ENCODE measurements around the gene CSNK1D.

CSNK1D gene

GRCh38 chr17:82240506-82241182, 32.9 kb downstream of the CSNK1D start:
- no peak for DNase-seq (ENCODE audit: low read depth, low spot score)

- DNase-seq (ENCODE audit: low read depth, low spot score), result no peak
These were observed 33.5 kb downstream of the CSNK1D start for GRCh38 chr17:82239926-82240505.

- DNase-seq (ENCODE audit: low read depth, low spot score), result no peak
These were observed 34.0 kb downstream of the CSNK1D start for GRCh38 chr17:82239401-82239925.

GRCh38 chr17:82238472-82239201, 34.9 kb downstream of the CSNK1D start:
- peak; percentile 53 for DNase-seq (ENCODE audit: low read depth, low spot score)

GRCh38 chr17:82237746-82238471, 35.6 kb downstream of the CSNK1D start:
- DNase-seq (ENCODE audit: low read depth, low spot score), result no peak

- DNase-seq (ENCODE audit: low read depth, low spot score), result no peak
These were observed 36.3 kb downstream of the CSNK1D start for GRCh38 chr17:82237083-82237745.

- DNase-seq (ENCODE audit: low read depth, low spot score), result no peak
These were observed 37.1 kb downstream of the CSNK1D start for GRCh38 chr17:82236142-82236971.

- no peak for DNase-seq (ENCODE audit: low read depth, low spot score)
These were observed 37.7 kb downstream of the CSNK1D start for GRCh38 chr17:82235775-82236141.

- DNase-seq (ENCODE audit: low read depth, low spot score), result no peak
These were observed 38.3 kb downstream of the CSNK1D start for GRCh38 chr17:82235056-82235774.

- DNase-seq (ENCODE audit: low read depth, low spot score), result no peak
These were observed 39.1 kb downstream of the CSNK1D start for GRCh38 chr17:82234211-82235055.

- DNase-seq (ENCODE audit: low read depth, low spot score), result no peak
These were observed 40.4 kb downstream of the CSNK1D start for GRCh38 chr17:82232876-82233785.

GRCh38 chr17:82232322-82232820, 41.1 kb downstream of the CSNK1D start:
- DNase-seq (ENCODE audit: low read depth, low spot score), result no peak

GRCh38 chr17:82231562-82232321, 41.8 kb downstream of the CSNK1D start:
- DNase-seq (ENCODE audit: low read depth, low spot score), result no peak

- DNase-seq (ENCODE audit: low read depth, low spot score), result no peak
These were observed 42.3 kb downstream of the CSNK1D start for GRCh38 chr17:82231312-82231561.

- DNase-seq (ENCODE audit: low read depth, low spot score), result no peak
These were observed 42.7 kb downstream of the CSNK1D start for GRCh38 chr17:82230609-82231311.

- no peak for DNase-seq (ENCODE audit: low read depth, low spot score)
These were observed 43.5 kb downstream of the CSNK1D start for GRCh38 chr17:82229698-82230608.

Data from smooth muscle cell of the brain vasculature (primary cell).